Endothelial cell of umbilical vein (primary cell): Measurements from ENCODE around the gene PAXX. TPM values are rescaled to one million over a fixed set of nuclear protein-coding genes. Genes with fewer than 3 reads are reported as not detected.

ENCODE experiments used
- BruUV-seq: library from RNA; stranded (reverse); fragments of 400-500 nt; replicated peaks from 2 replicates; lab custom pipeline; 2021; lab: Mats Ljungman, UMichigan
- CTCF ChIA-PET: fragments of 300-600, 350-600 bp; sonication (Branson Sonifier 250); formaldehyde crosslinking; loops from one replicate; lab custom pipeline; 2021; ENCODE audit warnings: antibody characterized with exemption, inconsistent platforms; lab: Charles Lee
- POLR2A ChIA-PET: fragments of 300-600, 350-600 bp; sonication (Branson Sonifier 250); formaldehyde crosslinking; loops from one replicate; lab custom pipeline; 2021; ENCODE audit warnings: antibody characterized with exemption, inconsistent platforms; lab: Charles Lee
- DNase-seq: peaks from one replicate; pipeline ENCODE4 v3.0.0-alpha.2; 2011; ENCODE audit warnings: low read depth, low spot score
- FAIRE-seq: peaks from 2 replicates; lab custom pipeline; 2011; peaks lifted over from hg19 to GRCh38; lab: Jason Lieb, UNC
- H2AFZ ChIP-seq: 2 replicates; pipeline ENCODE4 v1.6.0; 2012; ENCODE audit warnings: low read depth, low read length, control low read depth, inconsistent platforms
- H3K27ac ChIP-seq: 2 replicates; pipeline ENCODE4 v1.5.1; 2011; ENCODE audit warnings: low read depth, mild to moderate bottlenecking, control low read depth, low read length, moderate library complexity; ENCODE audit not compliant: insufficient read depth
- H3K27me3 ChIP-seq, 2 experiments: 2 replicates each; pipeline versions ENCODE4 v1.6.0 to v1.6.1; 2011; ENCODE audit warnings: low read length in 2 of 2, mixed read lengths in 1 of 2; ENCODE audit not compliant: control insufficient read depth in 2 of 2, insufficient read depth in 2 of 2
- H3K36me3 ChIP-seq, 2 experiments: 2 replicates in 1 of 2; 3 replicates in 1 of 2; pipeline ENCODE4 v1.5.1; 2011; ENCODE audit warnings: low read length in 2 of 2, mild to moderate bottlenecking in 1 of 2, moderate library complexity in 1 of 2; ENCODE audit not compliant: control insufficient read depth in 2 of 2, insufficient read depth in 2 of 2; ENCODE audit errors: extremely low read depth in 1 of 2
- H3K4me1 ChIP-seq: 3 replicates; pipeline ENCODE4 v1.5.1; 2011; ENCODE audit warnings: mild to moderate bottlenecking, low read length; ENCODE audit not compliant: control insufficient read depth, insufficient read depth; ENCODE audit errors: extremely low read depth
- H3K4me2 ChIP-seq: 2 replicates; pipeline ENCODE4 v1.6.1; 2011; ENCODE audit warnings: low read length, control low read depth, mixed read lengths; ENCODE audit not compliant: insufficient read depth
- H3K4me3 ChIP-seq, 3 experiments: fragments of 200-600 bp in 1 of 3; sonication (generic), shearing (Covaris generic) in 1 of 3; replicated peaks in 1 of 3; 2 replicates each; pipeline ENCODE4 v1.5.1; 2011 to 2016; ENCODE audit warnings: control low read depth in 3 of 3, low read length in 3 of 3, mild to moderate bottlenecking in 2 of 3, inconsistent platforms in 1 of 3, low read depth in 1 of 3, moderate library complexity in 1 of 3; ENCODE audit not compliant: insufficient read depth in 1 of 3
- H3K79me2 ChIP-seq: 2 replicates; pipeline ENCODE4 v1.6.0; 2012; ENCODE audit warnings: low read length, inconsistent platforms; ENCODE audit not compliant: control insufficient read depth, insufficient read depth
- H3K9ac ChIP-seq: replicated peaks from 2 replicates; pipeline ENCODE3; 2011; ENCODE audit warnings: low read length, control low read depth; ENCODE audit not compliant: insufficient read depth; ENCODE audit errors: extremely low read depth
- H3K9me1 ChIP-seq: replicated peaks from 3 replicates; pipeline ENCODE4 v1.6.0; 2011; ENCODE audit warnings: mild to moderate bottlenecking, low read length; ENCODE audit not compliant: control insufficient read depth, insufficient read depth; ENCODE audit errors: extremely low read depth
- H3K9me3 ChIP-seq: replicated peaks from 2 replicates; pipeline ENCODE4 v1.5.1; 2012; ENCODE audit warnings: low read length, inconsistent platforms; ENCODE audit not compliant: control insufficient read depth, insufficient read depth
- H4K20me1 ChIP-seq: replicated peaks from 2 replicates; pipeline ENCODE3; 2011; ENCODE audit warnings: mild to moderate bottlenecking, low read length; ENCODE audit not compliant: control insufficient read depth, insufficient read depth; ENCODE audit errors: extremely low read depth
- EZH2 ChIP-seq: IDR thresholded peaks from 2 replicates; pipeline ENCODE4 v1.6.1; 2012; ENCODE audit warnings: borderline replicate concordance, low read depth, mild to moderate bottlenecking, moderate library complexity, low read length, inconsistent platforms; ENCODE audit not compliant: severe bottlenecking
- FOS ChIP-seq: IDR thresholded peaks from 2 replicates; pipeline ENCODE4 v1.6.1; 2011; ENCODE audit warnings: mild to moderate bottlenecking, low read length, moderate library complexity, borderline replicate concordance; ENCODE audit not compliant: insufficient read depth
- GATA2 ChIP-seq: IDR thresholded peaks from 2 replicates; pipeline ENCODE4 v1.7.0; 2011; ENCODE audit warnings: low read depth, mild to moderate bottlenecking, moderate library complexity, mixed read lengths, low read length; ENCODE audit not compliant: insufficient read length, insufficient read depth
- JUN ChIP-seq: IDR thresholded peaks from 2 replicates; pipeline ENCODE4 v1.6.1; 2011; ENCODE audit warnings: borderline replicate concordance, low read depth; ENCODE audit not compliant: insufficient read length, insufficient read depth
- MAX ChIP-seq: IDR thresholded peaks from 2 replicates; pipeline ENCODE4 v1.6.1; 2011; ENCODE audit not compliant: insufficient read depth, insufficient read length
- MYC ChIP-seq: IDR thresholded peaks from one replicate; pipeline ENCODE4 v1.6.1; 2011; ENCODE audit warnings: mild to moderate bottlenecking, low read depth, low read length
- POLR2A ChIP-seq: IDR thresholded peaks from 2 replicates; pipeline ENCODE4 v1.6.1; 2012; ENCODE audit warnings: low read depth, mild to moderate bottlenecking, control low read depth, low read length
- POLR2AphosphoS5 ChIP-seq: IDR thresholded peaks from 2 replicates; pipeline ENCODE4 v1.6.1; 2012; ENCODE audit warnings: low read depth, mild to moderate bottlenecking, control low read depth, low read length, moderate library complexity; ENCODE audit not compliant: insufficient read depth
- dilution Hi-C: fragments of 300-500 bp; cut with MboI; formaldehyde crosslinking; loops from one replicate; pipeline ENCODE4 v1.15.0; 2019; ENCODE audit warnings: low sequenced_read_pairs; ENCODE audit not compliant: extremely low pct_ligation_motif_present
- intact Hi-C: fragments of 100-400 bp; cut with micrococcal nuclease; formaldehyde crosslinking; loops from one replicate; pipeline ENCODE4 v1.10.0; 2022
- polyA plus RNA-seq, 4 experiments: library from polyadenylated mRNA; depleted of rRNA in 3 of 4; stranded (reverse) in 3 of 4; unstranded in 1 of 4; fragments of >200 nt; gene quantifications; 2 replicates each; pipeline versions ENCODE4 v1.2.1 to v1.2.3, GENCODE V29; 2011 to 2012; ENCODE audit warnings: missing spikeins in 1 of 4
- total RNA-seq: library from RNA; stranded (reverse); gene quantifications from 2 replicates; pipeline ENCODE4 v1.2.3, GENCODE V29; 2021
- TF ChIP-seq, protein P1 (sequence below), 2 donors: IDR thresholded peaks; 1 replicate in 1 of 2; 2 replicates in 1 of 2; pipeline ENCODE4 v1.5.1; 2011; ENCODE audit warnings: low read length in 2 of 2, mild to moderate bottlenecking in 2 of 2, moderate library complexity in 2 of 2, control low read depth in 1 of 2, inconsistent platforms in 1 of 2, low read depth in 1 of 2; ENCODE audit not compliant: insufficient read depth in 1 of 2; ENCODE audit errors: extremely low read depth in 1 of 2

The PAXX gene
- total and polyA plus RNA-seq, 2 donors (not counting 3 experiments of a cell fraction or from before 2014, with no cell fraction given) = 34.0 to 35.0 TPM

- intact Hi-C loops = loop anchor here (1.0 to 2.0 kb wide), 4 partner anchors 88 to 249 kb away; partner anchors contain the start of genes AJM1 and TMEM141
- DNase-seq (no peak), FAIRE-seq (no peak)
- H3K9me3 ChIP-seq = no peaks in the 10 kb centered on the region
- H3K9ac ChIP-seq = no peak overlapping the region
- no peak for TF ChIP-seq MAX
- no peak for TF ChIP-seq MYC
- TF ChIP-seq, protein P1, sequence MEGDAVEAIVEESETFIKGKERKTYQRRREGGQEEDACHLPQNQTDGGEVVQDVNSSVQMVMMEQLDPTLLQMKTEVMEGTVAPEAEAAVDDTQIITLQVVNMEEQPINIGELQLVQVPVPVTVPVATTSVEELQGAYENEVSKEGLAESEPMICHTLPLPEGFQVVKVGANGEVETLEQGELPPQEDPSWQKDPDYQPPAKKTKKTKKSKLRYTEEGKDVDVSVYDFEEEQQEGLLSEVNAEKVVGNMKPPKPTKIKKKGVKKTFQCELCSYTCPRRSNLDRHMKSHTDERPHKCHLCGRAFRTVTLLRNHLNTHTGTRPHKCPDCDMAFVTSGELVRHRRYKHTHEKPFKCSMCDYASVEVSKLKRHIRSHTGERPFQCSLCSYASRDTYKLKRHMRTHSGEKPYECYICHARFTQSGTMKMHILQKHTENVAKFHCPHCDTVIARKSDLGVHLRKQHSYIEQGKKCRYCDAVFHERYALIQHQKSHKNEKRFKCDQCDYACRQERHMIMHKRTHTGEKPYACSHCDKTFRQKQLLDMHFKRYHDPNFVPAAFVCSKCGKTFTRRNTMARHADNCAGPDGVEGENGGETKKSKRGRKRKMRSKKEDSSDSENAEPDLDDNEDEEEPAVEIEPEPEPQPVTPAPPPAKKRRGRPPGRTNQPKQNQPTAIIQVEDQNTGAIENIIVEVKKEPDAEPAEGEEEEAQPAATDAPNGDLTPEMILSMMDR (IDR thresholded peaks at IDR 0.05; ENCODE audit: extremely low read depth in 1 of 2, insufficient read depth in 1 of 2, low read depth in 1 of 2, low read length in 2 of 2) = no peak
- no peak for TF ChIP-seq POLR2A
- TF ChIP-seq FOS = no peak
- no peak for TF ChIP-seq JUN
- TF ChIP-seq GATA2 = no peak
- no peak for TF ChIP-seq POLR2AphosphoS5
- TF ChIP-seq EZH2 = no peak
- ChIA-PET POLR2A (no interaction called here), CTCF (interaction anchor here (0.6 to 4.3 kb wide), 29 partner anchors 9 to 258 kb away, joined by 3 to 111 read pairs (median 6); partner anchors contain the start of genes AJM1, CLIC3, MAN1B1 and NPDC1)
- no peak overlapping the region for H3K4me3 ChIP-seq
- H2AFZ ChIP-seq = no peak overlapping the region
- peaks cover 2% of the 10 kb centered on the region for H3K4me1 ChIP-seq
- H3K27ac ChIP-seq = no peak overlapping the region
- H4K20me1 ChIP-seq = no peaks in the 10 kb centered on the region
- H3K27me3 ChIP-seq = no peaks in the 10 kb centered on the region
- dilution Hi-C loops = no loop called here
- H3K79me2 ChIP-seq = no peaks in the 10 kb centered on the region
- peaks cover 0 to 17% of the 10 kb centered on the region in 2 experiments for H3K36me3 ChIP-seq
- H3K9me1 ChIP-seq = no peaks in the 10 kb centered on the region
- BruUV-seq = no TSS peak
- H3K4me2 ChIP-seq = no peak overlapping the region
Observed at GRCh38 chr9:137035937-137036336, 43.7 kb downstream of the PAXX start.
